Activated gamma-delta T cell treated with anti-CD3 and anti-CD28 coated beads, Interleukin-2, amount 50 U/mL, for 16 hours (primary cell): ENCODE measurements around the gene ANTXR2.

Experiments
- DNase-seq: peaks from one replicate; pipeline ENCODE4 v3.0.0-alpha.2; 2020; ENCODE audit warnings: low read depth

Gene ANTXR2

GRCh38 chr4:79864500-79865200, 208.4 kb downstream of the ANTXR2 start:
- DNase-seq: no peak

- DNase-seq: no peak
Measured at GRCh38 chr4:79863333-79863732, 209.7 kb downstream of the ANTXR2 start.

GRCh38 chr4:79862821-79863220, 210.2 kb downstream of the ANTXR2 start:
- DNase-seq: no peak

GRCh38 chr4:79857811-79858210, 215.2 kb downstream of the ANTXR2 start:
- DNase-seq: no peak

- no peak for DNase-seq
Measured at GRCh38 chr4:79856196-79856595, 216.8 kb downstream of the ANTXR2 start.

GRCh38 chr4:79854856-79855502, 218.1 kb downstream of the ANTXR2 start:
- no peak for DNase-seq

- DNase-seq: no peak
Measured at GRCh38 chr4:79852305-79852730, 220.7 kb downstream of the ANTXR2 start.

GRCh38 chr4:79851625-79852304, 221.3 kb downstream of the ANTXR2 start:
- DNase-seq: no peak
